ENCODE data around the gene TAS2R10.

DNA sequence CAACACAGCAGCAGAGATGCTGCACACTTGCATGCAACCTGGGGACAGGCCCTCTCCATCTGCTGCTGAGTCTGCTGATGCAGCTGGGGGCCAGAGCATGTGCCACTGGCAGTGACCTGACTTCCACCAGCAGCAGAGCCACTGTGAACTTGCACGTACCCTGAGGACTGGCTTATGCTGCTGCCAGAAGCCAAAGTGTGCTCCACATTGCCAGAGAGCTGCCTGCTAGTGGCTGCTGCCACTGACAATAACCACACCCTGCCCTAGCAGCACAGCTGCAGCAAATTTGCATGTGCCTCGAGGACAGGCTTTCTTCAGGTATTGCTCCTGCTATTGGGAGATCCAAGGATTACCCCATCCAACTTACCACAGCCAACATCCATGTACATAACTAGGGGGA is 27.6 kb upstream of the TAS2R10 start:
- TF ChIP-seq CTCF (IDR thresholded peaks at IDR 0.05) (no peak), POLR2A (IDR thresholded peaks at IDR 0.05) (no peak)

All from upper lobe of left lung (tissue), 4 donors.